K562 (cell line): ENCODE results near the gene ZCCHC14. TPM values are rescaled to one million over a fixed set of nuclear protein-coding genes. Genes with fewer than 3 reads are reported as not detected.

Experiments
- ASH1L ChIP-seq: fragments of 450-650 bp; IDR thresholded peaks from 2 replicates; pipeline ENCODE4 v1.6.1; 2018; ENCODE audit warnings: borderline replicate concordance, mild to moderate bottlenecking, low read depth; ENCODE audit not compliant: partially characterized antibody
- CBX3 ChIP-seq, 2 experiments: IDR thresholded peaks; 1 replicate in 1 of 2; 2 replicates in 1 of 2; pipeline ENCODE4 v1.6.1; 2012; ENCODE audit warnings: inconsistent platforms in 2 of 2, low read length in 2 of 2, borderline replicate concordance in 1 of 2, control low read depth in 1 of 2
- E2F4 ChIP-seq: sonication (generic); formaldehyde crosslinking; IDR thresholded peaks from 2 replicates; pipeline ENCODE4 v1.8.0; 2022; ENCODE audit warnings: mild to moderate bottlenecking, low read depth, missing genetic modification reagents
- ZBTB1 ChIP-seq: sonication (generic); formaldehyde crosslinking; IDR thresholded peaks from 2 replicates; pipeline ENCODE4 v1.8.1; 2023; ENCODE audit warnings: missing genetic modification reagents, low read depth, mild to moderate bottlenecking, borderline replicate concordance
- ZNF507 ChIP-seq: conservative IDR thresholded peaks from 2 replicates; pipeline ENCODE4 v1.6.1; 2017; ENCODE audit warnings: missing genetic modification characterization, missing compliant biosample characterization
- polyA plus RNA-seq, 8 experiments: library from polyadenylated mRNA; depleted of rRNA in 4 of 8; stranded (reverse) in 5 of 8; unstranded in 3 of 8; fragments of >200 nt; fragmentation: Nextera tagmentation in 2 of 8; fragmentation: Illumina TruSeq in 1 of 8; extraction: Ambion mirVana in 2 of 8; extraction: Trizol in 1 of 8; gene quantifications; 2 replicates each; pipeline versions ENCODE4 v1.2.1 to v1.2.3, GENCODE V29; 2011 to 2014; ENCODE audit warnings: inconsistent platforms in 1 of 8, missing spikeins in 1 of 8
- total RNA-seq, 7 experiments: library from RNA; depleted of rRNA in 6 of 7; stranded (reverse); fragments of >200 nt in 6 of 7; fragmentation: Illumina TruSeq in 2 of 7; extraction: Trizol in 2 of 7; gene quantifications; 2 replicates each; pipeline versions ENCODE4 v1.2.1 to v1.2.3, GENCODE V29; 2011 to 2021; ENCODE audit warnings: low replicate concordance in 1 of 7
- TF ChIP-seq, protein P1 (sequence below): fragments of 450-650 bp; IDR thresholded peaks from 2 replicates; pipeline ENCODE4 v1.6.1; 2016; ENCODE audit warnings: mild to moderate bottlenecking, moderate library complexity
- TF ChIP-seq, protein P2 (sequence below): fragments of 450-650 bp; IDR thresholded peaks from 2 replicates; pipeline ENCODE4 v1.7.1; 2018; ENCODE audit warnings: mild to moderate bottlenecking, low read depth; ENCODE audit not compliant: partially characterized antibody

Gene ZCCHC14
- total and polyA plus RNA-seq, 9 of the 15 experiments (the other 6 are each of a cell fraction or from before 2014, with no cell fraction given) = 1.5 to 12.4 (median 2.9) TPM

- TF ChIP-seq, protein P1, sequence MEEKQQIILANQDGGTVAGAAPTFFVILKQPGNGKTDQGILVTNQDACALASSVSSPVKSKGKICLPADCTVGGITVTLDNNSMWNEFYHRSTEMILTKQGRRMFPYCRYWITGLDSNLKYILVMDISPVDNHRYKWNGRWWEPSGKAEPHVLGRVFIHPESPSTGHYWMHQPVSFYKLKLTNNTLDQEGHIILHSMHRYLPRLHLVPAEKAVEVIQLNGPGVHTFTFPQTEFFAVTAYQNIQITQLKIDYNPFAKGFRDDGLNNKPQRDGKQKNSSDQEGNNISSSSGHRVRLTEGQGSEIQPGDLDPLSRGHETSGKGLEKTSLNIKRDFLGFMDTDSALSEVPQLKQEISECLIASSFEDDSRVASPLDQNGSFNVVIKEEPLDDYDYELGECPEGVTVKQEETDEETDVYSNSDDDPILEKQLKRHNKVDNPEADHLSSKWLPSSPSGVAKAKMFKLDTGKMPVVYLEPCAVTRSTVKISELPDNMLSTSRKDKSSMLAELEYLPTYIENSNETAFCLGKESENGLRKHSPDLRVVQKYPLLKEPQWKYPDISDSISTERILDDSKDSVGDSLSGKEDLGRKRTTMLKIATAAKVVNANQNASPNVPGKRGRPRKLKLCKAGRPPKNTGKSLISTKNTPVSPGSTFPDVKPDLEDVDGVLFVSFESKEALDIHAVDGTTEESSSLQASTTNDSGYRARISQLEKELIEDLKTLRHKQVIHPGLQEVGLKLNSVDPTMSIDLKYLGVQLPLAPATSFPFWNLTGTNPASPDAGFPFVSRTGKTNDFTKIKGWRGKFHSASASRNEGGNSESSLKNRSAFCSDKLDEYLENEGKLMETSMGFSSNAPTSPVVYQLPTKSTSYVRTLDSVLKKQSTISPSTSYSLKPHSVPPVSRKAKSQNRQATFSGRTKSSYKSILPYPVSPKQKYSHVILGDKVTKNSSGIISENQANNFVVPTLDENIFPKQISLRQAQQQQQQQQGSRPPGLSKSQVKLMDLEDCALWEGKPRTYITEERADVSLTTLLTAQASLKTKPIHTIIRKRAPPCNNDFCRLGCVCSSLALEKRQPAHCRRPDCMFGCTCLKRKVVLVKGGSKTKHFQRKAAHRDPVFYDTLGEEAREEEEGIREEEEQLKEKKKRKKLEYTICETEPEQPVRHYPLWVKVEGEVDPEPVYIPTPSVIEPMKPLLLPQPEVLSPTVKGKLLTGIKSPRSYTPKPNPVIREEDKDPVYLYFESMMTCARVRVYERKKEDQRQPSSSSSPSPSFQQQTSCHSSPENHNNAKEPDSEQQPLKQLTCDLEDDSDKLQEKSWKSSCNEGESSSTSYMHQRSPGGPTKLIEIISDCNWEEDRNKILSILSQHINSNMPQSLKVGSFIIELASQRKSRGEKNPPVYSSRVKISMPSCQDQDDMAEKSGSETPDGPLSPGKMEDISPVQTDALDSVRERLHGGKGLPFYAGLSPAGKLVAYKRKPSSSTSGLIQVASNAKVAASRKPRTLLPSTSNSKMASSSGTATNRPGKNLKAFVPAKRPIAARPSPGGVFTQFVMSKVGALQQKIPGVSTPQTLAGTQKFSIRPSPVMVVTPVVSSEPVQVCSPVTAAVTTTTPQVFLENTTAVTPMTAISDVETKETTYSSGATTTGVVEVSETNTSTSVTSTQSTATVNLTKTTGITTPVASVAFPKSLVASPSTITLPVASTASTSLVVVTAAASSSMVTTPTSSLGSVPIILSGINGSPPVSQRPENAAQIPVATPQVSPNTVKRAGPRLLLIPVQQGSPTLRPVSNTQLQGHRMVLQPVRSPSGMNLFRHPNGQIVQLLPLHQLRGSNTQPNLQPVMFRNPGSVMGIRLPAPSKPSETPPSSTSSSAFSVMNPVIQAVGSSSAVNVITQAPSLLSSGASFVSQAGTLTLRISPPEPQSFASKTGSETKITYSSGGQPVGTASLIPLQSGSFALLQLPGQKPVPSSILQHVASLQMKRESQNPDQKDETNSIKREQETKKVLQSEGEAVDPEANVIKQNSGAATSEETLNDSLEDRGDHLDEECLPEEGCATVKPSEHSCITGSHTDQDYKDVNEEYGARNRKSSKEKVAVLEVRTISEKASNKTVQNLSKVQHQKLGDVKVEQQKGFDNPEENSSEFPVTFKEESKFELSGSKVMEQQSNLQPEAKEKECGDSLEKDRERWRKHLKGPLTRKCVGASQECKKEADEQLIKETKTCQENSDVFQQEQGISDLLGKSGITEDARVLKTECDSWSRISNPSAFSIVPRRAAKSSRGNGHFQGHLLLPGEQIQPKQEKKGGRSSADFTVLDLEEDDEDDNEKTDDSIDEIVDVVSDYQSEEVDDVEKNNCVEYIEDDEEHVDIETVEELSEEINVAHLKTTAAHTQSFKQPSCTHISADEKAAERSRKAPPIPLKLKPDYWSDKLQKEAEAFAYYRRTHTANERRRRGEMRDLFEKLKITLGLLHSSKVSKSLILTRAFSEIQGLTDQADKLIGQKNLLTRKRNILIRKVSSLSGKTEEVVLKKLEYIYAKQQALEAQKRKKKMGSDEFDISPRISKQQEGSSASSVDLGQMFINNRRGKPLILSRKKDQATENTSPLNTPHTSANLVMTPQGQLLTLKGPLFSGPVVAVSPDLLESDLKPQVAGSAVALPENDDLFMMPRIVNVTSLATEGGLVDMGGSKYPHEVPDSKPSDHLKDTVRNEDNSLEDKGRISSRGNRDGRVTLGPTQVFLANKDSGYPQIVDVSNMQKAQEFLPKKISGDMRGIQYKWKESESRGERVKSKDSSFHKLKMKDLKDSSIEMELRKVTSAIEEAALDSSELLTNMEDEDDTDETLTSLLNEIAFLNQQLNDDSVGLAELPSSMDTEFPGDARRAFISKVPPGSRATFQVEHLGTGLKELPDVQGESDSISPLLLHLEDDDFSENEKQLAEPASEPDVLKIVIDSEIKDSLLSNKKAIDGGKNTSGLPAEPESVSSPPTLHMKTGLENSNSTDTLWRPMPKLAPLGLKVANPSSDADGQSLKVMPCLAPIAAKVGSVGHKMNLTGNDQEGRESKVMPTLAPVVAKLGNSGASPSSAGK = 0 out of 2 replicates have a peak, but pooled peaks have one; percentile 7
- TF ChIP-seq ASH1L (no peak), E2F4 (CRISPR knock-in tag) (no peak), ZNF507 (tag) (no peak), CBX3 (IDR thresholded peaks at IDR 0.05; ENCODE audit: borderline replicate concordance in 1 of 2, low read length in 2 of 2) (no peak), ZBTB1 (CRISPR knock-in tag) (no peak)
- TF ChIP-seq, protein P2, sequence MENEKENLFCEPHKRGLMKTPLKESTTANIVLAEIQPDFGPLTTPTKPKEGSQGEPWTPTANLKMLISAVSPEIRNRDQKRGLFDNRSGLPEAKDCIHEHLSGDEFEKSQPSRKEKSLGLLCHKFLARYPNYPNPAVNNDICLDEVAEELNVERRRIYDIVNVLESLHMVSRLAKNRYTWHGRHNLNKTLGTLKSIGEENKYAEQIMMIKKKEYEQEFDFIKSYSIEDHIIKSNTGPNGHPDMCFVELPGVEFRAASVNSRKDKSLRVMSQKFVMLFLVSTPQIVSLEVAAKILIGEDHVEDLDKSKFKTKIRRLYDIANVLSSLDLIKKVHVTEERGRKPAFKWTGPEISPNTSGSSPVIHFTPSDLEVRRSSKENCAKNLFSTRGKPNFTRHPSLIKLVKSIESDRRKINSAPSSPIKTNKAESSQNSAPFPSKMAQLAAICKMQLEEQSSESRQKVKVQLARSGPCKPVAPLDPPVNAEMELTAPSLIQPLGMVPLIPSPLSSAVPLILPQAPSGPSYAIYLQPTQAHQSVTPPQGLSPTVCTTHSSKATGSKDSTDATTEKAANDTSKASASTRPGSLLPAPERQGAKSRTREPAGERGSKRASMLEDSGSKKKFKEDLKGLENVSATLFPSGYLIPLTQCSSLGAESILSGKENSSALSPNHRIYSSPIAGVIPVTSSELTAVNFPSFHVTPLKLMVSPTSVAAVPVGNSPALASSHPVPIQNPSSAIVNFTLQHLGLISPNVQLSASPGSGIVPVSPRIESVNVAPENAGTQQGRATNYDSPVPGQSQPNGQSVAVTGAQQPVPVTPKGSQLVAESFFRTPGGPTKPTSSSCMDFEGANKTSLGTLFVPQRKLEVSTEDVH = peak; percentile 12
Measured at GRCh38 chr16:87404764-87405625, 87.8 kb downstream of the ZCCHC14 start (continued).
